Hepatocyte (in vitro differentiated cells): ENCODE results near the gene NR6A1. TPM values are rescaled to one million over a fixed set of nuclear protein-coding genes. Genes with fewer than 3 reads are reported as not detected.
A peak's percentile ranks its signal among the peaks of the same experiment; 100 is the strongest.

Source experiments
- DNase-seq: peaks from one replicate; pipeline ENCODE4 v3.0.0-alpha.2; 2016; ENCODE audit warnings: low spot score
- H2AFZ ChIP-seq: fragments of 200-600 bp; sonication (generic); 2 replicates; pipeline ENCODE4 v1.6.0; 2016; ENCODE audit warnings: antibody characterized with exemption, mild to moderate bottlenecking
- H3K27ac ChIP-seq: fragments of 200-600 bp; sonication (generic); 2 replicates; pipeline ENCODE4 v1.5.1; 2016; ENCODE audit warnings: mild to moderate bottlenecking
- H3K27me3 ChIP-seq: fragments of 200-600 bp; sonication (generic); 2 replicates; pipeline ENCODE4 v1.6.1; 2016
- H3K36me3 ChIP-seq: fragments of 200-600 bp; sonication (generic); replicated peaks from 2 replicates; pipeline ENCODE4 v1.5.1; 2016; ENCODE audit warnings: low read depth; ENCODE audit not compliant: insufficient read depth
- H3K4me1 ChIP-seq: fragments of 200-600 bp; sonication (generic); 2 replicates; pipeline ENCODE4 v1.5.1; 2016; ENCODE audit warnings: mild to moderate bottlenecking, moderate library complexity; ENCODE audit not compliant: insufficient read depth
- H3K4me2 ChIP-seq: fragments of 200-600 bp; sonication (generic); 2 replicates; pipeline ENCODE4 v1.6.0; 2016
- H3K4me3 ChIP-seq: fragments of 200-600 bp; sonication (generic); 2 replicates; pipeline ENCODE4 v1.5.1; 2016; ENCODE audit warnings: mild to moderate bottlenecking
- H3K79me2 ChIP-seq: fragments of 200-600 bp; sonication (generic); 2 replicates; pipeline ENCODE4 v1.6.0; 2017; ENCODE audit warnings: mild to moderate bottlenecking
- H3K9me2 ChIP-seq: fragments of 200-600 bp; sonication (generic); replicated peaks from 2 replicates; pipeline ENCODE4 v1.6.0; 2017; ENCODE audit warnings: mild to moderate bottlenecking; ENCODE audit not compliant: insufficient read depth
- H3K9me3 ChIP-seq: fragments of 200-600 bp; sonication (generic); 2 replicates; pipeline ENCODE4 v1.5.1; 2016; ENCODE audit warnings: low read depth, mild to moderate bottlenecking
- H4K20me1 ChIP-seq: fragments of 200-600 bp; sonication (generic); 2 replicates; pipeline ENCODE4 v1.6.0; 2016; ENCODE audit warnings: mild to moderate bottlenecking; ENCODE audit not compliant: insufficient read depth, poor library complexity, severe bottlenecking
- EZH2 ChIP-seq: fragments of 200-600 bp; sonication (generic); IDR thresholded peaks from 2 replicates; pipeline ENCODE4 v1.6.1; 2016; ENCODE audit warnings: antibody characterized with exemption, mild to moderate bottlenecking, borderline replicate concordance
- EZH2phosphoT487 ChIP-seq: fragments of 200-600 bp; sonication (generic); IDR thresholded peaks from one replicate; pipeline ENCODE4 v1.6.1; 2018; ENCODE audit warnings: antibody characterized with exemption, mild to moderate bottlenecking, low read depth, moderate library complexity; ENCODE audit not compliant: unreplicated experiment, severe bottlenecking
- WGBS: methylation state at CpG from one replicate; pipeline ENCODE4 v1.1.6; 2016; ENCODE audit warnings: low lambda C conversion rate; ENCODE audit errors: missing lambda C conversion rate; 5-methylcytosine and 5-hydroxymethylcytosine counted together
- polyA plus RNA-seq: library from polyadenylated mRNA; unstranded; fragments of >200 nt; fragmentation: Nextera tagmentation; extraction: Ambion mirVana; gene quantifications from 2 replicates; pipeline ENCODE4 v1.2.1, GENCODE V29; 2016
- total RNA-seq: library from RNA; depleted of rRNA; stranded (reverse); fragments of >200 nt; gene quantifications from 2 replicates; pipeline ENCODE4 v1.2.3, GENCODE V29; 2014
- TF ChIP-seq, protein P1 (sequence below): fragments of 200-600 bp; sonication (generic); IDR thresholded peaks from 2 replicates; pipeline ENCODE4 v1.5.1; 2016; ENCODE audit warnings: antibody characterized with exemption, mild to moderate bottlenecking; ENCODE audit not compliant: poor library complexity

Gene NR6A1
- total and polyA plus RNA-seq, 2 experiments from 2014 or later, result 1.2 to 4.0 TPM

- Histone ChIP-seq H3K36me3 (no peaks in the 10 kb centered on the region), H3K4me3 (no peak overlapping the region), H3K4me1 (peaks cover 40% of the 10 kb centered on the region), H3K4me2 (no peak overlapping the region), H3K9me3 (no peaks in the 10 kb centered on the region), H3K9me2 (no peaks in the 10 kb centered on the region), H3K79me2 (no peaks in the 10 kb centered on the region), H2AFZ (no peak overlapping the region), H3K27me3 (no peaks in the 10 kb centered on the region), H4K20me1 (no peaks in the 10 kb centered on the region), H3K27ac (no peak overlapping the region)
- no peak for DNase-seq
- 94% methylated on average over 5 of the region's 5 CpGs for WGBS
- TF ChIP-seq EZH2phosphoT487 (no peak), EZH2 (no peak)
- TF ChIP-seq, protein P1, sequence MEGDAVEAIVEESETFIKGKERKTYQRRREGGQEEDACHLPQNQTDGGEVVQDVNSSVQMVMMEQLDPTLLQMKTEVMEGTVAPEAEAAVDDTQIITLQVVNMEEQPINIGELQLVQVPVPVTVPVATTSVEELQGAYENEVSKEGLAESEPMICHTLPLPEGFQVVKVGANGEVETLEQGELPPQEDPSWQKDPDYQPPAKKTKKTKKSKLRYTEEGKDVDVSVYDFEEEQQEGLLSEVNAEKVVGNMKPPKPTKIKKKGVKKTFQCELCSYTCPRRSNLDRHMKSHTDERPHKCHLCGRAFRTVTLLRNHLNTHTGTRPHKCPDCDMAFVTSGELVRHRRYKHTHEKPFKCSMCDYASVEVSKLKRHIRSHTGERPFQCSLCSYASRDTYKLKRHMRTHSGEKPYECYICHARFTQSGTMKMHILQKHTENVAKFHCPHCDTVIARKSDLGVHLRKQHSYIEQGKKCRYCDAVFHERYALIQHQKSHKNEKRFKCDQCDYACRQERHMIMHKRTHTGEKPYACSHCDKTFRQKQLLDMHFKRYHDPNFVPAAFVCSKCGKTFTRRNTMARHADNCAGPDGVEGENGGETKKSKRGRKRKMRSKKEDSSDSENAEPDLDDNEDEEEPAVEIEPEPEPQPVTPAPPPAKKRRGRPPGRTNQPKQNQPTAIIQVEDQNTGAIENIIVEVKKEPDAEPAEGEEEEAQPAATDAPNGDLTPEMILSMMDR, result no peak
Measured at GRCh38 chr9:124598048-124598447, 173.1 kb downstream of the NR6A1 start.

DNA sequence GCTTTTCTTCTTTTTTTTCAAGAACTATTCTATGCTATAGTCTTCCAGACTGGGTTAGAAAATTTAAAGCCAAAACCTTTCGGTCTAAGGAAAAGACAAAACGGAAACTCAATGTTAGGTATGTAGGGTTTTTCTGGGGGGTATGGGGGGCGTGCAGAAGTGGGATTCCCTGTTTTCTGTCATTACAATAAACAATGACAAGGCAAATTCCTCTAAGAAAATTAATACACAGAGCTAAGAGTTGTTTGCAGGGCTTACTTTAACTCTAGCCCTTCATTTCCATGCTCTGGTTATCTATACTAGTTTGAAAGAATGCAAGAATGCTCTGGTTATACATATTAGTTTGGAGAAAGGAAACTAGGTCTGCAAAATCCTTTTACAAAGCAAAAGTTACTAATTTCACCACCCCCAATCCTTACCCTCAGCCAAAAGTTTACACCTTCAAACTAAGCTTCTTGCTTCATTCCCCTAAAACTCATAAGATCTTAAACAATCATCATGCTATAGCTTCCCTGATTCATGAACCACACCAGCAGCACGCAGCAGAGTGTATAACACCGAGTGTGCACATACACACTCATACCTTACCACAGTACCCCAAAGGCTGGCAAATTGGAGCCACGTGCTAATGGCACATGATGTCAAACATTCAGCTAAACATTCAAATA, 174.8 kb downstream of the NR6A1 start:
- no peak for DNase-seq
- Histone ChIP-seq H3K4me3 (no peak overlapping the region), H3K79me2 (peaks cover 2% of the 10 kb centered on the region), H3K4me1 (peaks cover 40% of the 10 kb centered on the region), H3K36me3 (no peaks in the 10 kb centered on the region), H3K4me2 (peak overlapping the region; percentile 54), H4K20me1 (no peaks in the 10 kb centered on the region), H3K27me3 (no peaks in the 10 kb centered on the region), H3K9me2 (no peaks in the 10 kb centered on the region), H3K27ac (peak overlapping the region; percentile 0), H3K9me3 (no peaks in the 10 kb centered on the region), H2AFZ (peak overlapping the region; percentile 5)
- TF ChIP-seq, protein P1, result no peak
- TF ChIP-seq EZH2phosphoT487 (no peak), EZH2 (no peak)
- 61% methylated on average over 6 of the region's 6 CpGs for WGBS

- Histone ChIP-seq H3K4me3 (no peak overlapping the region), H3K27ac (peak overlapping the region; percentile 20), H3K4me1 (peaks cover 40% of the 10 kb centered on the region)
Measured at GRCh38 chr9:124595743-124596142, 175.4 kb downstream of the NR6A1 start.

More at GRCh38 chr9:124595743-124596142, 175.4 kb downstream of the NR6A1 start:
- peak; percentile 56 for DNase-seq
- Histone ChIP-seq H3K4me2 (peak overlapping the region; percentile 54), H2AFZ (peak overlapping the region; percentile 5), H3K9me3 (no peaks in the 10 kb centered on the region), H3K79me2 (peaks cover 5% of the 10 kb centered on the region), H3K27me3 (no peaks in the 10 kb centered on the region), H4K20me1 (no peaks in the 10 kb centered on the region), H3K9me2 (no peaks in the 10 kb centered on the region), H3K36me3 (no peaks in the 10 kb centered on the region)
- WGBS, result 20% methylated on average over 7 of the region's 7 CpGs
- TF ChIP-seq, protein P1, result no peak
- no peak for TF ChIP-seq EZH2
- no peak for TF ChIP-seq EZH2phosphoT487
